Spleen (tissue), 7 donors: ENCODE data around the gene PGS1.

ENCODE experiments used
- POLR2A ChIP-seq, 3 donors: fragments of 450-650 bp; IDR thresholded peaks; one replicate each; pipeline ENCODE4 v1.5.1; 2017; ENCODE audit warnings: antibody characterized with exemption in 3 of 3, mild to moderate bottlenecking in 1 of 3
- TF ChIP-seq, protein P1 (sequence below), 11 experiments: fragments of 200-600 bp in 7 of 11; fragments of 450-650 bp in 4 of 11; sonication (generic) in 4 of 11; IDR thresholded peaks in 8 of 11; conservative IDR thresholded peaks in 3 of 11; 1 replicate in 7 of 11; 2 replicates in 4 of 11; pipeline versions ENCODE4 v1.4.0 to v1.8.0; 2016 to 2021; ENCODE audit warnings: antibody characterized with exemption in 11 of 11, inconsistent platforms in 4 of 11, mild to moderate bottlenecking in 1 of 11
- donor health status: DM: no; HTN: no; CAD: no; lungs with moderate emphysema.
- donor health status: DM: no; HTN: no; CAD: no.
- donor health status: DM: no; HTN: no; CAD: no.

DNA sequence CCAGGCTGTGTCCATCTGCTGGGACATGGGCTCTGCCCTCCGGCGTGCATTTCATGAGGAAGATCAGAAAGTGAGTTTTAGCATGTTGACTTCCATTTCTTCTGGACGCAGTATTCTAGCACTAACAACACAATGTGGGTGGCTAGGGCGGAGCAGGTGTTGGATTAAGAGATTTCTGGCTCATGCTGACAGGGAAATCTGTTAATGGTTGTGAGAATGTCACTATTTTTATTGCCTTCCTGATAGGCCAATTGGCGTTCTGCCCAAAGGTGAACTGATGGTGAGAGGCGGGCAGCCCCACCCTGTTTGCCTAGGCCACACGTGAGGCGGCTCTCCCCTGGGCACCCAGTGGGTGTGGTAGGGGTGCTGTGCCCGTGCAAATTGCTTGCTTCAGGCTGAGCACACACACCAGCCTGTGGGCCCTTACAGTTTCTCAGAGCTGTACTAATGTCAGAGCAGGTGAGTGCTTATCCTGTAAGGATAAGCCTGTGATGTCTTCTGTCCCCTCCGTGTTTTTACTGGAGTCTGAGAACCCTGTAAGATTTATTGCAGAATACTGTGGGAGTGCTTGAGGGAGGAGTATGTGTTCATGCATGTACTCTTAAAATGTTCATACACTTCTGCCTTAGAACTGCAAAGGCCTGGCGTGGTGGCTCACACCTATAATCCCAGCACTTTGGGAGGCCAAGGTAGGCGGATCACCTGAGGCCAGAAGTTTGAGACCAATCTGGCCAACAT is 30.9 kb downstream of the PGS1 start:
- TF ChIP-seq, protein P1, sequence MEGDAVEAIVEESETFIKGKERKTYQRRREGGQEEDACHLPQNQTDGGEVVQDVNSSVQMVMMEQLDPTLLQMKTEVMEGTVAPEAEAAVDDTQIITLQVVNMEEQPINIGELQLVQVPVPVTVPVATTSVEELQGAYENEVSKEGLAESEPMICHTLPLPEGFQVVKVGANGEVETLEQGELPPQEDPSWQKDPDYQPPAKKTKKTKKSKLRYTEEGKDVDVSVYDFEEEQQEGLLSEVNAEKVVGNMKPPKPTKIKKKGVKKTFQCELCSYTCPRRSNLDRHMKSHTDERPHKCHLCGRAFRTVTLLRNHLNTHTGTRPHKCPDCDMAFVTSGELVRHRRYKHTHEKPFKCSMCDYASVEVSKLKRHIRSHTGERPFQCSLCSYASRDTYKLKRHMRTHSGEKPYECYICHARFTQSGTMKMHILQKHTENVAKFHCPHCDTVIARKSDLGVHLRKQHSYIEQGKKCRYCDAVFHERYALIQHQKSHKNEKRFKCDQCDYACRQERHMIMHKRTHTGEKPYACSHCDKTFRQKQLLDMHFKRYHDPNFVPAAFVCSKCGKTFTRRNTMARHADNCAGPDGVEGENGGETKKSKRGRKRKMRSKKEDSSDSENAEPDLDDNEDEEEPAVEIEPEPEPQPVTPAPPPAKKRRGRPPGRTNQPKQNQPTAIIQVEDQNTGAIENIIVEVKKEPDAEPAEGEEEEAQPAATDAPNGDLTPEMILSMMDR (IDR thresholded peaks at IDR 0.05 in 8 of 11, conservative IDR thresholded peaks at IDR 0.05 in 3 of 11) = no peak
- TF ChIP-seq POLR2A (IDR thresholded peaks at IDR 0.05) = no peak
